Smooth muscle cell (in vitro differentiated cells): ENCODE measurements around the gene BAIAP2. TPM values are rescaled to one million over a fixed set of nuclear protein-coding genes. Genes with fewer than 3 reads are reported as not detected.

Experiments used
- DNase-seq: peaks from one replicate; lab custom pipeline; 2025; ENCODE audit not compliant: unreplicated experiment; lab: John Stamatoyannopoulos, UW
- H2AFZ ChIP-seq: fragments of 200-600 bp; sonication (generic); 2 replicates; pipeline ENCODE4 v1.6.0; 2016; ENCODE audit warnings: antibody characterized with exemption, low read depth, mild to moderate bottlenecking
- H3F3A ChIP-seq: fragments of 200-600 bp; sonication (generic); 2 replicates; pipeline ENCODE4 v1.6.0; 2017; ENCODE audit warnings: antibody characterized with exemption, low read depth
- H3K27ac ChIP-seq: fragments of 200-600 bp; sonication (generic); 2 replicates; pipeline ENCODE4 v1.5.1; 2016; ENCODE audit warnings: low read depth, mild to moderate bottlenecking
- H3K27me3 ChIP-seq: fragments of 200-600 bp; sonication (generic); 2 replicates; pipeline ENCODE4 v1.6.1; 2016; ENCODE audit warnings: low read depth, mild to moderate bottlenecking
- H3K36me3 ChIP-seq: fragments of 200-600 bp; sonication (generic); 2 replicates; pipeline ENCODE4 v1.5.1; 2016; ENCODE audit warnings: low read depth
- H3K4me1 ChIP-seq: fragments of 200-600 bp; sonication (generic); 2 replicates; pipeline ENCODE4 v1.5.1; 2016; ENCODE audit warnings: low read depth
- H3K4me2 ChIP-seq: fragments of 200-600 bp; sonication (generic); 2 replicates; pipeline ENCODE4 v1.6.0; 2016; ENCODE audit warnings: mild to moderate bottlenecking
- H3K4me3 ChIP-seq: fragments of 200-600 bp; sonication (generic); 2 replicates; pipeline ENCODE4 v1.5.1; 2016; ENCODE audit warnings: mild to moderate bottlenecking
- H3K79me2 ChIP-seq: fragments of 200-600 bp; sonication (generic); 2 replicates; pipeline ENCODE4 v1.6.0; 2016; ENCODE audit warnings: low read depth, mild to moderate bottlenecking
- H3K9ac ChIP-seq: fragments of 200-600 bp; sonication (generic); 2 replicates; pipeline ENCODE4 v1.6.0; 2016; ENCODE audit warnings: low read depth
- H3K9me3 ChIP-seq: fragments of 200-600 bp; sonication (generic); replicated peaks from 2 replicates; pipeline ENCODE4 v1.5.1; 2016; ENCODE audit warnings: low read depth
- H4K20me1 ChIP-seq: fragments of 200-600 bp; sonication (generic); 2 replicates; pipeline ENCODE4 v1.6.0; 2016; ENCODE audit warnings: low read depth
- CTCF ChIP-seq: fragments of 200-600 bp; sonication (generic); IDR thresholded peaks from 2 replicates; pipeline ENCODE4 v1.5.1; 2017; ENCODE audit warnings: borderline replicate concordance, mild to moderate bottlenecking, antibody characterized with exemption; ENCODE audit not compliant: insufficient read depth, poor library complexity, severe bottlenecking
- WGBS: methylation state at CpG from one replicate; pipeline ENCODE4 v1.1.7; 2016; ENCODE audit warnings: low lambda C conversion rate; 5-methylcytosine and 5-hydroxymethylcytosine counted together
- polyA plus RNA-seq: library from polyadenylated mRNA; unstranded; fragments of >200 nt; fragmentation: Nextera tagmentation; extraction: Ambion mirVana; gene quantifications from 2 replicates; pipeline ENCODE4 v1.2.1, GENCODE V29; 2016
- total RNA-seq: library from RNA; depleted of rRNA; stranded (reverse); fragments of >200 nt; gene quantifications from 2 replicates; pipeline ENCODE4 v1.2.3, GENCODE V29; 2014

BAIAP2 gene
- total and polyA plus RNA-seq, 2 experiments from 2014 or later, result 26.6 to 41.9 TPM

GRCh38 chr17:81030741-81031565 is 4.0 kb upstream of the BAIAP2 start:
- DNase-seq, result no peak
- WGBS, result 88% methylated on average over 32 of the region's 32 CpGs

GRCh38 chr17:81031566-81032550 is 3.1 kb upstream of the BAIAP2 start:
- Histone ChIP-seq H3F3A (peaks cover 3% of the 10 kb centered on the region), H3K9me3 (no peaks in the 10 kb centered on the region), H3K36me3 (no peaks in the 10 kb centered on the region), H3K27ac (no peak overlapping the region), H3K9ac (no peak overlapping the region), H3K4me3 (no peak overlapping the region), H3K4me2 (no peak overlapping the region), H2AFZ (no peak overlapping the region), H3K27me3 (no peaks in the 10 kb centered on the region), H4K20me1 (peaks cover 14% of the 10 kb centered on the region), H3K4me1 (peaks cover 15% of the 10 kb centered on the region), H3K79me2 (peaks cover 16% of the 10 kb centered on the region)
- DNase-seq, result no peak
- WGBS, result 96% methylated on average over 38 of the region's 41 CpGs
- TF ChIP-seq CTCF, result no peak

More at GRCh38 chr17:81030741-81031565, 4.0 kb upstream of the BAIAP2 start:
- Histone ChIP-seq H3K27ac (no peak overlapping the region), H3K4me3 (no peak overlapping the region), H4K20me1 (peaks cover 5% of the 10 kb centered on the region), H3K36me3 (no peaks in the 10 kb centered on the region), H3K9me3 (no peaks in the 10 kb centered on the region), H3F3A (no peaks in the 10 kb centered on the region), H3K27me3 (no peaks in the 10 kb centered on the region), H3K4me2 (no peak overlapping the region), H3K79me2 (peaks cover 7% of the 10 kb centered on the region), H3K9ac (no peak overlapping the region), H3K4me1 (peaks cover 6% of the 10 kb centered on the region), H2AFZ (no peak overlapping the region)
- no peak for TF ChIP-seq CTCF

- Histone ChIP-seq H3K9me3 (no peaks in the 10 kb centered on the region), H3K4me1 (peaks cover 18% of the 10 kb centered on the region), H3K79me2 (peaks cover 26% of the 10 kb centered on the region), H3K27me3 (no peaks in the 10 kb centered on the region), H2AFZ (no peak overlapping the region), H3K27ac (no peak overlapping the region), H3F3A (peaks cover 3% of the 10 kb centered on the region), H3K36me3 (no peaks in the 10 kb centered on the region), H3K4me2 (peak overlapping the region; percentile 98), H4K20me1 (peaks cover 24% of the 10 kb centered on the region), H3K9ac (no peak overlapping the region), H3K4me3 (no peak overlapping the region)
- no peak for TF ChIP-seq CTCF
- no peak for DNase-seq
- WGBS, result 93% methylated on average over 34 of the region's 34 CpGs
These were observed 2.1 kb upstream of the BAIAP2 start for GRCh38 chr17:81032641-81033480.
